ENCODE measurements around the gene AFF1.

GRCh38 chr4:87089368-87089767 lies 154.6 kb downstream of the AFF1 start:
- TF ChIP-seq EZH2phosphoT487 (IDR thresholded peaks at IDR 0.05; ENCODE audit: insufficient read depth, low read depth): no peak
- no peak for TF ChIP-seq EZH2 (IDR thresholded peaks at IDR 0.05; ENCODE audit: insufficient read depth, poor library complexity, severe bottlenecking)

All from GM23248 (cell line).